Left ventricle myocardium inferior (tissue), 1 donor: ENCODE measurements around the gene PTPRN2. TPM values are rescaled to one million over a fixed set of nuclear protein-coding genes. Genes with fewer than 3 reads are reported as not detected.

ENCODE experiments used
- DNase-seq: peaks from one replicate; pipeline ENCODE4 v3.0.0-alpha.2; 2020
- H3K27ac ChIP-seq: fragments of 200-600 bp; replicated peaks from 2 replicates; pipeline ENCODE4 v1.8.0; 2021
- H3K27me3 ChIP-seq: fragments of 200-600 bp; 2 replicates; pipeline ENCODE4 v1.8.0; 2021; ENCODE audit warnings: low read depth
- H3K36me3 ChIP-seq: fragments of 200-600 bp; 2 replicates; pipeline ENCODE4 v1.8.0; 2021
- H3K4me1 ChIP-seq: fragments of 200-600 bp; 2 replicates; pipeline ENCODE4 v1.8.0; 2021
- H3K4me3 ChIP-seq: fragments of 200-600 bp; 2 replicates; pipeline ENCODE4 v1.8.0; 2021; ENCODE audit warnings: mild to moderate bottlenecking, moderate library complexity
- H3K9me3 ChIP-seq: fragments of 200-600 bp; replicated peaks from 2 replicates; pipeline ENCODE4 v1.8.0; 2021
- CTCF ChIP-seq: fragments of 200-600 bp; IDR thresholded peaks from 2 replicates; pipeline ENCODE4 v1.8.0; 2021; ENCODE audit warnings: antibody characterized with exemption, mild to moderate bottlenecking, borderline replicate concordance
- intact Hi-C: fragments of 100-400 bp; cut with micrococcal nuclease; formaldehyde crosslinking; loops from one replicate; pipeline ENCODE4 v1.11.0; 2022
- total RNA-seq: library from RNA; stranded (reverse); fragmentation: NEBNext Ultra II Directional; extraction: Animal tissue kit (Norgen Biotek cat#: 25700); gene quantifications from one replicate; pipeline ENCODE4 v1.2.1, GENCODE V29; 2021
- donor health status: DM: no; HTN: yes; CAD: no; lungs with severe emphysema.

Gene PTPRN2
- total RNA-seq, 1 donor from 2014 or later = 1.3 TPM

- Histone ChIP-seq H3K4me1 (no peaks in the 10 kb centered on the region), H3K27ac (no peak overlapping the region), H3K9me3 (no peaks in the 10 kb centered on the region), H3K27me3 (peaks cover 57% of the 10 kb centered on the region), H3K4me3 (no peak overlapping the region), H3K36me3 (no peaks in the 10 kb centered on the region)
- DNase-seq = no peak
- intact Hi-C loops = no loop called here
- TF ChIP-seq CTCF = no peak
Observed at GRCh38 chr7:157794746-157795065, 792.9 kb downstream of the PTPRN2 start.

- Histone ChIP-seq H3K27me3 (peaks cover 52% of the 10 kb centered on the region), H3K9me3 (no peaks in the 10 kb centered on the region), H3K36me3 (no peaks in the 10 kb centered on the region), H3K4me3 (no peak overlapping the region), H3K27ac (no peak overlapping the region), H3K4me1 (no peaks in the 10 kb centered on the region)
- no peak for TF ChIP-seq CTCF
- no peak for DNase-seq
- intact Hi-C loops = no loop called here
Observed at GRCh38 chr7:157793973-157794745, 793.5 kb downstream of the PTPRN2 start.

- Histone ChIP-seq H3K27ac (no peak overlapping the region), H3K9me3 (no peaks in the 10 kb centered on the region), H3K4me1 (no peaks in the 10 kb centered on the region), H3K36me3 (no peaks in the 10 kb centered on the region), H3K4me3 (no peak overlapping the region), H3K27me3 (peaks cover 49% of the 10 kb centered on the region)
- no peak for DNase-seq
- intact Hi-C loops = no loop called here
- TF ChIP-seq CTCF = no peak
Observed at GRCh38 chr7:157793087-157793353, 794.6 kb downstream of the PTPRN2 start.

DNA sequence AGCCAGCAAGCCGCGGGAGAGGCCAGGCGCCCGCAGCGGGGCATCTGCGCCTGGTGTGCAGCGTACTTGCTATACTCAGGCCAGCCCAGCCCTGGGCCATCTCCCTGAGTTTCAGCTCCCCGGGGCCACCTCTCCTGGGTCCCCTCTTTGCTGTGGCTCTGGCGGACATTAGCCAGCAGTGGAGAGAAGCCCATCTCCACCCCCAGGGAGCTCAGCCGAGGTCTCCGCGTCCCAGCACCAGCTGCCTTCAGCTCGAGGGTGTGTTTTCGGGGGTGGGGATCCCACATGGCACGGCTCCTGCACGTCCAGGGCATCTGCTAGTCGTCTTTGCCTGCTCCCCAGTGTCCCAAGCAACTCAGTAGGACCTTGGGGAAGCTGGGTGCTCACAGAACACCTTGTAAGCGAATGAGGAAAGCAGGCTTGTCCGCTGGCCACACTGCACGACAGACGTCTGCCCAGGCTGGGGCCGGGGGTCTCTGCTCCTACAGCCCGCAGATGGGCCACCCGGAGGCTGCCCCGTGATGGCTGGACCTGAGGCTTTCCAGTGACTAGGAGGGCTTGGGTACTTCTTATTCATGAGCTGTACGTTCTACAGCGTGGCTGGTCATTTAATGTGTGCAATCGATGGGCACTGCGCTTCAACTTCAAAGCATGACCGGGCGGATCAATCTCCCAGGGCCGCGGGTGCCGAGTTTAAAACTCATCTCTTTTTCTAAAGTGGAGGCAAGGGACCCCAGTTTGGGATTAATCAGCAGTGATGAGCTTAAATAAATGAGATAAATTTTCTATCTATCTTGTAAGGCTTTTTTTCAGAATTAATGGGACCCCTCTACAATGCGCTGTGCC lies 795.2 kb downstream of the PTPRN2 start:
- TF ChIP-seq CTCF = no peak
- no peak for DNase-seq
- H3K36me3 ChIP-seq = no peaks in the 10 kb centered on the region
- no peaks in the 10 kb centered on the region for H3K9me3 ChIP-seq
- intact Hi-C loops = no loop called here
- no peak overlapping the region for H3K4me3 ChIP-seq
- no peaks in the 10 kb centered on the region for H3K4me1 ChIP-seq
- H3K27ac ChIP-seq = no peak overlapping the region
- peaks cover 43% of the 10 kb centered on the region for H3K27me3 ChIP-seq

GRCh38 chr7:157791666-157792065 lies 796.0 kb downstream of the PTPRN2 start:
- Histone ChIP-seq H3K36me3 (no peaks in the 10 kb centered on the region), H3K9me3 (no peaks in the 10 kb centered on the region), H3K4me1 (no peaks in the 10 kb centered on the region), H3K27ac (no peak overlapping the region), H3K4me3 (no peak overlapping the region), H3K27me3 (peaks cover 41% of the 10 kb centered on the region)
- no peak for DNase-seq
- TF ChIP-seq CTCF = no peak
- intact Hi-C loops = no loop called here
